ENCODE results near the gene BRF1. TPM values are rescaled to one million over a fixed set of nuclear protein-coding genes. Genes with fewer than 3 reads are reported as not detected.

Gene BRF1
- total RNA-seq, 1 experiment from 2014 or later: 41.2 TPM

GRCh38 chr14:105309371-105309770 is 8.6 kb upstream of the BRF1 start:
- ChIA-PET POLR2A (no interaction called here), RAD21 (ENCODE audit: low non-redundant PET in 1 of 2, low total read pairs in 2 of 2, uncharacterized antibody in 2 of 2, unreplicated experiment in 2 of 2) (no interaction called here), CTCF (no interaction called here)
- no peaks in the 10 kb centered on the region for H4K20me1 ChIP-seq (ENCODE audit: insufficient read depth)
- H3K9ac ChIP-seq (ENCODE audit: low read length): no peak overlapping the region
- ATAC-seq (no peak), DNase-seq (ENCODE audit: low read depth, low spot score) (no peak)
- H3K36me3 ChIP-seq (ENCODE audit: control insufficient read depth in 1 of 2, insufficient read depth in 2 of 2, low read length in 2 of 2): no peaks in the 10 kb centered on the region
- no peak overlapping the region for H3K27ac ChIP-seq (ENCODE audit: low read depth, low read length)
- H3K9me3 ChIP-seq (ENCODE audit: control insufficient read depth in 1 of 2, insufficient read depth in 1 of 2, low read depth in 1 of 2, low read length in 2 of 2): no peaks in the 10 kb centered on the region
- BruUV-seq (replicated peaks): no TSS peak
- H2AFZ ChIP-seq (ENCODE audit: low read depth, low read length, poor library complexity, severe bottlenecking): no peak overlapping the region
- no peaks in the 10 kb centered on the region for H3K27me3 ChIP-seq (ENCODE audit: insufficient read depth, low read length)
- no peak overlapping the region for H3K4me3 ChIP-seq (replicated peaks in 1 of 2; ENCODE audit: low read depth in 1 of 2, low read length in 2 of 2)
- H3K79me2 ChIP-seq (ENCODE audit: insufficient read depth, low read length): no peaks in the 10 kb centered on the region
- H3K9me2 ChIP-seq (ENCODE audit: insufficient read depth): no peaks in the 10 kb centered on the region
- intact Hi-C loops (cut with micrococcal nuclease): no loop called here
- H3K4me1 ChIP-seq (ENCODE audit: control insufficient read depth in 1 of 2, insufficient read depth in 2 of 2, low read length in 2 of 2): peaks cover under 1 to 7% of the 10 kb centered on the region in 2 experiments; a peak in 3 of 4 replicates
- no peak overlapping the region for H3K4me2 ChIP-seq (ENCODE audit: low read length)
- no peak for TF ChIP-seq FOSL1 (IDR thresholded peaks at IDR 0.05; ENCODE audit: low read depth)
- no peak for TF ChIP-seq EZH2 (IDR thresholded peaks at IDR 0.05)
- TF ChIP-seq EZH2phosphoT487 (IDR thresholded peaks at IDR 0.05; ENCODE audit: borderline replicate concordance): no peak
- TF ChIP-seq YY1 (IDR thresholded peaks at IDR 0.05; ENCODE audit: extremely low read depth, insufficient replicate concordance, low read depth, low read length): no peak
- no peak for TF ChIP-seq SIN3A (IDR thresholded peaks at IDR 0.05; ENCODE audit: low read depth)

- no peaks in the 10 kb centered on the region for H4K20me1 ChIP-seq (ENCODE audit: insufficient read depth)
- TF ChIP-seq CBX3 (IDR thresholded peaks at IDR 0.05; ENCODE audit: low read depth) (no peak), SP1 (IDR thresholded peaks at IDR 0.05; ENCODE audit: low read depth) (no peak), ZBTB33 (IDR thresholded peaks at IDR 0.05; ENCODE audit: extremely low read depth, insufficient replicate concordance, low read length) (no peak), EGR1 (IDR thresholded peaks at IDR 0.05; ENCODE audit: low read depth) (no peak), JUND (IDR thresholded peaks at IDR 0.05) (no peak), YY1 (IDR thresholded peaks at IDR 0.05; ENCODE audit: extremely low read depth, insufficient replicate concordance, low read depth, low read length) (no peak)
- H3K9me2 ChIP-seq (ENCODE audit: insufficient read depth): no peaks in the 10 kb centered on the region
- H2AFZ ChIP-seq (ENCODE audit: low read depth, low read length, poor library complexity, severe bottlenecking): no peak overlapping the region
- peaks cover 18 to 21% of the 10 kb centered on the region in 2 experiments for H3K4me1 ChIP-seq (ENCODE audit: control insufficient read depth in 1 of 2, insufficient read depth in 2 of 2, low read length in 2 of 2)
- intact Hi-C loops (cut with micrococcal nuclease): no loop called here
- ATAC-seq (no peak), DNase-seq (ENCODE audit: low read depth, low spot score) (no peak)
- H3K9me3 ChIP-seq (ENCODE audit: control insufficient read depth in 1 of 2, insufficient read depth in 1 of 2, low read depth in 1 of 2, low read length in 2 of 2): no peaks in the 10 kb centered on the region
- ChIA-PET RAD21 (ENCODE audit: low non-redundant PET in 1 of 2, low total read pairs in 2 of 2, uncharacterized antibody in 2 of 2, unreplicated experiment in 2 of 2) (no interaction called here), POLR2A (no interaction called here), CTCF (no interaction called here)
- no TSS peak for BruUV-seq (replicated peaks)
- H3K27me3 ChIP-seq (ENCODE audit: insufficient read depth, low read length): no peaks in the 10 kb centered on the region
- H3K79me2 ChIP-seq (ENCODE audit: insufficient read depth, low read length): no peaks in the 10 kb centered on the region
- no peaks in the 10 kb centered on the region for H3K36me3 ChIP-seq (ENCODE audit: control insufficient read depth in 1 of 2, insufficient read depth in 2 of 2, low read length in 2 of 2)
- no peak overlapping the region for H3K4me2 ChIP-seq (ENCODE audit: low read length)
- no peak overlapping the region for H3K4me3 ChIP-seq (replicated peaks in 1 of 2; ENCODE audit: low read depth in 1 of 2, low read length in 2 of 2)
- H3K9ac ChIP-seq (ENCODE audit: low read length): no peak overlapping the region
- no peak overlapping the region for H3K27ac ChIP-seq (ENCODE audit: low read depth, low read length)
Measured at GRCh38 chr14:105307052-105307727, 6.4 kb upstream of the BRF1 start.

All from HCT116 (cell line).